GM21390 (cell line): ENCODE results near the gene SHISAL1.
"Not testable (repeated sequence)": the region's sequence is repeated elsewhere in the genome, so short reads cannot be mapped to it uniquely, and the experiment has no call there.

ENCODE experiments used
- ATAC-seq: cut with Tn5 transposase; IDR thresholded peaks from one replicate; pipeline ENCODE4 v1.9.1; 2021; ENCODE audit not compliant: unreplicated experiment

Gene SHISAL1

DNA sequence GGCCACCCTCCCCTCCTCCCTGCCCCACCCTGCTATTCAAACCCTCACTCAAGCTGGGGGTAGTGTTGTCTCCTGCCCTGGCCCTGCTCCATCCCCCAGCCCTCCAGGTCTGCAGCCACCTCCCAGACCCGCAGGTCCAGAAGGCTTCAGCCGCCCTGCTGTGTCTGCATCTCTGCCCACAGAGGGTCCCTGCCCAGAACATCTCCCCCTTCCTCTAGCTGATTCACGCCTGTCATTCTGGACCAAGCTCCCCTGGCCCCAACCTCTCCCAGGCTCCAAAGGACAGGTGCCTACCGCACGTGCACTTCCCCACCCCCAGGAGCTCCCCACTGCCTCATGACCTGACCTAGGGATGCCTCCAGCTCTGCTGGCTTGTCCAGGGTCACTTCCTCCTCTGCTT is 16.0 kb upstream of the SHISAL1 start:
- no peak for ATAC-seq

- no peak for ATAC-seq
Measured at GRCh38 chr22:44328326-44328725, 15.6 kb upstream of the SHISAL1 start.

- no peak for ATAC-seq
Measured at GRCh38 chr22:44326491-44326885, 13.7 kb upstream of the SHISAL1 start.

DNA sequence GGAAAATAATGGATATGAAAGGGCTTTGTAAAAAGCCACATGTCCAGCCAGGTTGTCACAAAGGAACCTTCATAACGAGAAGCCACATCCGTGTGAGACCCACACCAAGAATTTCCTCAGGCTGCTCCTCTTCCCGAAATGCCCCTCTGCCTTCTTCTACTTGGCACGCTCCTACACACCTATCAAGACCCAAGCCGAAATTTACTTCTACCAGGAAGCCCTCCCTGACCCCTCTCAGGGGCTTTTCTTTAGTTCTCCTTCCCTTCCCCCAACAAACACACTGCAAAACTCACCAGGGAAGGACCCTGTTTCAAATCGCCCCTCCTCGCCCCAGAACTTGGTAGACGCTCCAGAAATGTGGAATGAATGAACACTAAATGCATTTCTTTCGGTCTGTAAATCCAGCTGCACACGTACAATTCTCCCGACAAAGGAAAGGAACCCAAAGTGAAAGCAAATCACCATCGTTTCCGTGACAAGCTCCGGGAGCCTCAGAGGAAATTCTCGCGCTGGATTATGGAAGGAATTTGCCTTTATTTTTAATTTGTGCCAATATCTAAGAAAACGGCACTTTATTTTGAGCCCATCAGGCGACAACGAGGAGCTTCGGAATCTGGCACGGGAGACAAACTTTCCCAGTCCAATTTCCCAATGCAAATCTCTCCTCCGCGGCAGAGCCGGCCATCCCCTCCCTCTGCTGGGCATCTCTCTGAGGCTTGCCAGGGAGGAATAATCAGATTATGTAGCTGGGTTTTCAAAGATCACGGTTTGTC is 13.2 kb upstream of the SHISAL1 start:
- ATAC-seq, result no peak

DNA sequence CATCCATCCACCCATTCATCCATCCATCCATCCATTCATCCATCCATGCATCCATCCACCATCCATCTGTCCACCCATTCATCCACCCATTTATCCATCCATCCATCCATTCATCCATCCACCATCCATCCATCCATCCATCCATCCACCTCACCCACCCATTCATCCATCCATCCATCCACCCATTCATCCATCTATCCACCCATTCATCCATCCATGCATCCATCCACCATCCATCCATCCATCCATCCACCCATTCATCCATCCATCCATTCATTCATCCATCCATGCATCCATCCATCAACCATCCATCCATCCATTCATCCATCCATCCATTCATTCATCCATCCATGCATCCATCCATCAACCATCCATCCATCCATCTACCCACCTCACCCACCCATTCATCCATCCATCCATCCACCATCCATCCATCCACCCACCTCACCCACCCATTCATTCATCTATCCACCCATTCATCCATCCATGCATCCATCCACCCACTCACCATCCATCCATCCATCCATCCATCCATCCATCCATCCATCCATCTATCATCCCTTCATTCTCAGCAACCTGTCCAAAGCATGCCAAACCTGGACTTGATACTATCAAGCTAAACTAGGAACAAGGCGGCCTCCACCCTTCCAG is 10.5 kb upstream of the SHISAL1 start:
- not testable (repeated sequence) for ATAC-seq

DNA sequence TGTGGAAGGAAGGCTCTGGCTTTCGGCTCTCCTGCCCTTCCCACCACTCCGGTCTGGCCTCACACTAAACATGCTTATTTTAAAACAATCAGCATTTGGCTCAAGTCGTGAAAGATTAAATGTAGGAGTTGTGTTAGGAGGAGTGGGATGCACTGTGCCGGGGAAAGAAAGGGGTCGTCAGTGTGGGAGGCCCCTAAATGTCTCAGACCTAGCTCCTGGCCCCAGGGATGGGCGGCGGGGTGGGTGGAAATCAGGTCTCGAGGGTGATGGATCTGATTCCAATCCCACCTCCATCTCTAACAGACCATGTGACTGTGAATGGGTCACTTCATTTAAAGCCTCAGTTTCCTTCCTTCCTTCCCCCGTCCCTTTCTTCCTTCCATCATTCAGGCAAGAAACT is 6.9 kb upstream of the SHISAL1 start:
- no peak for ATAC-seq

DNA sequence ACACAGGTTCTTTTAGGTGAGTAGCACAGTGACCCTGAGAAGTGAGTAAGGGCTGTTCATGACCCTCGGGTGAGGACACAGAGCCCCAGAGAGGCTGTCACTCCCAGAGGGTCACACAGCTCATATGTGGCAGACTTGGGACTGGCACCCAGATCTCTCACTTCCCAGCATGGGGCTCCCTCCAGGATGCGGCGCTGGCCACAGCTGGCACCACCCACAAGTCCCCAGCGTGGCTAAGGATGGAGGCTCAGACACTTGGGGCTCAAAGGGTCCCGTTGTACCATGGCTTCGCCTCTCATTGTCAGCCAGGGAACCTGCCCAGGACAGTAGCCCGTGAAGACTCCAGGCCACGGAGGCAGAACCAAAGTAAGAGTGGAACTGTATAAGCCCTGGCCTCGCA is 6.0 kb upstream of the SHISAL1 start:
- no peak for ATAC-seq

DNA sequence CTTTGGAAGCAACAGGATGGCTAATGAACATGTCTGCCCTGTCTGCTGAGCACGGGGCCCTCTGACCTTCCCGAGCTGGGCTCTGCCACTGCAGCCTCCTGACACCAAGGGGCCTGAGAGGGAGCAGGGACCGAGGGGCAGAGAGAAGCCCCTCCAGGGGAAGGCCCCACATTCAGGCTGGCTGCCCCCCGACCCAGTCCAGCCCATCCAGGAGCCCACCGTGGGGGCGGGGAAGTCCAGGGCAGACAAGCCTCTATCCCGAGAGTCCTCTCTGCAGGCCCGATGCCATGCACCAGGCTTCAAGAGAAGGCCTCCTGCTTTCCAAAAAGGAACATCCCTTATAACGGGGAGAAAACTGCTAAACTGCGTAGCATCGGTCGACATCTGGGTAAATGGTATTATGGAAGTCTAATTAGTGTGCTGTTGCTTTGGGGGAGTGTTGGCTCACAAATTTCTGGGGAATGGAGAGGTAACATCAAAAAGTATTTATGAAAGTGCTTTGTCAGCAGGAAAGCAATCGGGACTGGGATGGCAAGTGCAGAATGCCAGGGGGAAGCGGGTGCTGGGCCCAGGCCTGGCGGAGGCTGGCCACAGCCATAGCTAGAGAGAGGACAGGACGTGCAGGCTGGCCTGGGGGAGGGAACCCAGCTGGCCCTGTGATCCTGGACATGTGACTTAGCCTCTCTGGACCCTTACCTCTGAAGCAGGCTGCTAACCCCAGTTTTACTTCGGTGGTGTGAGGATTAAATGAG is 5.3 kb upstream of the SHISAL1 start:
- no peak for ATAC-seq

DNA sequence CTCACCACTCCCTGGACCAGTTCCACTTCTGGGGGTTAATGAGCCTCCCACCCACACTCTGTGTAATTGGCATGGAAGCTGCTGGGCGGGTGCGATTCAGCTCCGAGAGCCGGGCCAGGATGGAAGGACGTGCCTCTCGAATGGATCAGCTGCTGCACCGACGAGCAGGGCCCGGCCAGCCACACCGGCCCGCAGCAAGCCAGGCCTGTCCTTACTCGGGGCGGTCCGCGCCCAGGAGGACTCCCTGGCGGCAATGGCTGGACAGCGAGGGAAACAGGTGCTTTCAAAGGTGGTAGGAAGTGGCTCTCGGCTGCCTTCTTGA is 4.3 kb upstream of the SHISAL1 start:
- ATAC-seq, result no peak

- no peak for ATAC-seq
Measured at GRCh38 chr22:44316393-44317122, 3.8 kb upstream of the SHISAL1 start.

GRCh38 chr22:44314425-44315067 is 1.8 kb upstream of the SHISAL1 start:
- no peak for ATAC-seq

DNA sequence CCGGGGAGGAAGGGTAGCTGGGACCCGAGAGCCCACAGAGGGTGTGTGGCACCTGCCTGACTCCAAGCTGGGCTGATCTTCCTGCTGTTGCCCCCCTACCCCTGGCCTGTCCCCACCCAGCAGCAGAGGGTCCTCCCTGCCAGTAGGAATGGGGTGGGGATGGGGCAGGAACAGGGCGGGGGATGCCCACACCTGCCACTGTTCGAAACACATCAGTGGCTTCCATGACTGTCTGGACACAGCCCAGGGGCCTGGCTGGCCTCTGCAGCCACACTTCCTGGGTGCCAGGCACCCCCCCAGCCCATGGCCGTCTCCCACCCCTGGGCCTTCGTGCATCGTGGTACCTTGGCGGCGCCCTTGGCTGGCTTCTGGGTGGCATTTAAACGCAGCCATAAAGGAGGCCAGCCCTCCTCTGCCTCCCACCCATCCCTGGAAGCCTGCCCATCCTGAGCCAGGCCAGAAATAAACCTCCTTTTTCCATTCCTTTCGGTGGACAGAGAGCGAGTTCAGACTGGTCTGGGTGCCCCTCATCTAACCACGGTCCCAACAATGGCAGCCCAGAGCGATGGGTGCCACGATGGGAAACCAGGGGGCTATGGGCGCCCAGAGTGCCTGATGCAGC is 745 bp upstream of the SHISAL1 start:
- no peak for ATAC-seq

DNA sequence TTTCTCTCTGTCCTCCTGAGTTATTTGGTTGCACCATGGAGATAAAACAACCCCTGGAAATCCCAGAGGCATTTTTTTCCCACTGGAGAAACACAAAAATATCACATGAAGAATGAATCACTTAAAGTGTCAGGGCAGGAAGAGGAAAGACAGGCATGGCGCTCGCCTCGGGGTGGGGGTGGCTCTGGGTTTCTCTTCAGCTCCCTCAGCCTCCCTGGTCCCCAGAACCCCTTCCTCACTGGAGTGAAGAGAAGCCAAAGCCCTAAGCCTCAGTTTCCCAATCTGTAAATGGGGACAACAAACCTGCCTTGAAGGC is 938 bp downstream of the SHISAL1 start:
- ATAC-seq, result no peak

- ATAC-seq, result no peak
Measured at GRCh38 chr22:44311104-44311854, 1.5 kb downstream of the SHISAL1 start.

GRCh38 chr22:44309647-44310046 is 3.1 kb downstream of the SHISAL1 start:
- no peak for ATAC-seq

GRCh38 chr22:44309137-44309536 is 3.6 kb downstream of the SHISAL1 start:
- ATAC-seq, result no peak

- no peak for ATAC-seq
Measured at GRCh38 chr22:44307509-44308169, 5.1 kb downstream of the SHISAL1 start.

GRCh38 chr22:44305888-44306287 is 6.9 kb downstream of the SHISAL1 start:
- ATAC-seq, result no peak

GRCh38 chr22:44305455-44305854 is 7.3 kb downstream of the SHISAL1 start:
- ATAC-seq, result no peak
